CD4-positive, alpha-beta memory T cell (primary cell): Measurements from ENCODE around the gene RBM25. TPM values are rescaled to one million over a fixed set of nuclear protein-coding genes. Genes with fewer than 3 reads are reported as not detected.

Experiments used
- CTCF ChIA-PET: fragments of 350-600 bp; sonication (Branson Sonifier 250); formaldehyde crosslinking; loops from one replicate; lab custom pipeline; 2021; ENCODE audit warnings: inconsistent platforms; ENCODE audit not compliant: partially characterized antibody; lab: Charles Lee
- POLR2A ChIA-PET: fragments of 350-600 bp; sonication (Branson Sonifier 250); formaldehyde crosslinking; loops from one replicate; lab custom pipeline; 2021; ENCODE audit not compliant: partially characterized antibody; lab: Charles Lee
- DNase-seq, 5 donors: peaks; one replicate each; pipeline versions ENCODE4 v3.0.0 to v3.0.0-alpha.2; 2020 to 2022; ENCODE audit warnings: mixed read lengths in 1 of 5
- H3K27ac ChIP-seq: one replicate; pipeline ENCODE4 v1.7.0; 2013; ENCODE audit warnings: low read depth, low read length
- H3K27me3 ChIP-seq: 2 replicates; pipeline ENCODE4 v1.7.0; 2013; ENCODE audit warnings: mild to moderate bottlenecking, low read length, moderate library complexity; ENCODE audit not compliant: insufficient read depth
- H3K36me3 ChIP-seq: 2 replicates; pipeline ENCODE4 v1.7.0; 2013; ENCODE audit warnings: mild to moderate bottlenecking, low read length, moderate library complexity; ENCODE audit not compliant: insufficient read depth
- H3K4me1 ChIP-seq: 2 replicates; pipeline ENCODE4 v1.7.0; 2013; ENCODE audit warnings: mild to moderate bottlenecking, low read length, moderate library complexity; ENCODE audit not compliant: insufficient read depth
- H3K4me3 ChIP-seq, 2 donors: one replicate each; pipeline ENCODE4 v1.7.0; 2013; ENCODE audit warnings: low read length in 2 of 2, mild to moderate bottlenecking in 1 of 2
- H3K9me3 ChIP-seq, 2 donors: one replicate each; pipeline ENCODE4 v1.7.0; 2013; ENCODE audit warnings: low read length in 2 of 2, control low read depth in 1 of 2; ENCODE audit not compliant: control insufficient read depth in 1 of 2
- H3K27ac Mint-ChIP-seq, 7 donors: one replicate each; pipeline ENCODE4 v1.8.0; 2020 to 2021; ENCODE audit warnings: mixed read lengths in 7 of 7, mild to moderate bottlenecking in 6 of 7, inconsistent platforms in 3 of 7, moderate library complexity in 3 of 7
- H3K27me3 Mint-ChIP-seq, 2 donors: one replicate each; pipeline ENCODE4 v1.8.0; 2020 to 2021; ENCODE audit warnings: mixed read lengths in 2 of 2
- H3K36me3 Mint-ChIP-seq, 2 donors: one replicate each; pipeline ENCODE4 v1.8.0; 2020 to 2021; ENCODE audit warnings: mixed read lengths in 2 of 2, inconsistent platforms in 1 of 2, mild to moderate bottlenecking in 1 of 2
- H3K4me1 Mint-ChIP-seq, 4 donors: one replicate each; pipeline ENCODE4 v1.8.0; 2020 to 2021; ENCODE audit warnings: mixed read lengths in 4 of 4, mild to moderate bottlenecking in 1 of 4
- H3K4me3 Mint-ChIP-seq, 8 donors: one replicate each; pipeline ENCODE4 v1.8.0; 2020 to 2021; ENCODE audit warnings: mixed read lengths in 8 of 8, mild to moderate bottlenecking in 7 of 8, moderate library complexity in 6 of 8, inconsistent platforms in 3 of 8
- H3K9me3 Mint-ChIP-seq, 8 donors: one replicate each; pipeline ENCODE4 v1.8.0; 2020 to 2021; ENCODE audit warnings: mixed read lengths in 8 of 8, mild to moderate bottlenecking in 5 of 8, inconsistent platforms in 3 of 8, moderate library complexity in 1 of 8
- intact Hi-C: fragments of 100-400 bp; cut with micrococcal nuclease; formaldehyde crosslinking; loops from one replicate; pipeline ENCODE4 v1.15.1; 2023
- polyA plus RNA-seq, 2 donors: library from polyadenylated mRNA; unstranded; fragments of 300-500 nt; fragmentation: Illumina TruSeq; gene quantifications; one replicate each; pipeline ENCODE4 v1.2.3, GENCODE V29; 2021
- total RNA-seq, 2 experiments: library from RNA; stranded (reverse); gene quantifications; one replicate each; pipeline ENCODE4 v1.2.3, GENCODE V29; 2021

Gene RBM25
- total and polyA plus RNA-seq, 4 experiments from 2014 or later, result 28.1 to 149 (median 103) TPM

DNA sequence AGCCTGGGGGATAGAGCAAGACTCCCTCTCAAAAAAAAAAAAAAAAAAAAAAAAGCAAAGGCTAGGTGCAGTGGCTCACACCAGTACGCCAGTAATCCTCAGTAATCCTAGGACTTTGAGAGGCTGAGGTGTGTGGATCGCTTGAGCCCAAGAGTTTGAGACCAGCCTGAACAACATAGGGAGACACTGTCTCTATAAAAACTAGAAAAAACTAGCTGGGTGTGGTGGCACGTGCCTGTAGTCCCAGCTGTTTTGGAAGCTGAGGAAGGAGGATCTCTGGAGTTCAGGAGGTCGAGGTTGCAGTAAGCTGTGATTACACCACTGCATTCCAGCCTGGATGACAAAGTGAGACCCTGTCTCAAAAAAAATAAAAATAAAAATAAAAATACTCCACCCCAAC is 8.9 kb upstream of the RBM25 start:
- Histone ChIP-seq H3K27ac (no peak overlapping the region), H3K4me3 (no peak overlapping the region), H3K27me3 (no peaks in the 10 kb centered on the region), H3K36me3 (no peaks in the 10 kb centered on the region), H3K9me3 (no peaks in the 10 kb centered on the region), H3K4me1 (no peaks in the 10 kb centered on the region)
- CTCF ChIA-PET, result interaction anchor here (0.7 kb wide), 2 partner anchors 27 to 1750 kb away, joined by 4 read pairs; no protein-coding TSS in a partner anchor
- Mint-ChIP-seq H3K4me3 (no peak overlapping the region), H3K36me3 (no peaks in the 10 kb centered on the region), H3K27me3 (no peaks in the 10 kb centered on the region), H3K9me3 (no peaks in the 10 kb centered on the region), H3K27ac (no peak overlapping the region), H3K4me1 (peaks cover 0 to 1% (median 0%) of the 10 kb centered on the region in 4 donors)
- POLR2A ChIA-PET, result interaction anchor here (0.7 to 1.6 kb wide), 2 partner anchors 9 kb away, joined by 3 to 7 read pairs; partner anchors contain the start of gene RBM25
- no peak for DNase-seq
- intact Hi-C loops, result no loop called here

DNA sequence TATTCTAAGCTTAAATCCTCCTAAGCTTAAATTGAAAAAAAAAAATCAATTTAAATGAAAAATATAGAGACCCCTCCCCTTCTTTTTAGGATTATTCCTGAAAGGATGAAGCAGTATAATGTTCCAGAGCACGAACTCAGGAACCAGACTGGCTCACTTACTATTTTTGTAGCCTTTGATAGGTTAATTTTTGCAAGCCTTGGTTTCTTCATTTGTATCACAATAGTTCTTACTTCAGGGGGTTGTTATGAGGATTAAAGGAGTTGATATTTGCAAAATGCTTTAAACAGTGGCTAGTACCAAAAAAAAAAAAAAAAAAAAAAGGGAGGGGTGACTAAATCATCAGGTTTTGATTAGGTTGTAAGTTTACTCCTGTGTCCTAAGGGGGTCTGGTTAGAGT is 3.1 kb upstream of the RBM25 start:
- no peaks in the 10 kb centered on the region for H3K27me3 ChIP-seq
- H3K4me1 ChIP-seq, result peaks cover 21% of the 10 kb centered on the region
- peak overlapping the region in 1 of 7 donors; percentile 46 for H3K27ac Mint-ChIP-seq
- H3K9me3 ChIP-seq, result no peaks in the 10 kb centered on the region
- H3K9me3 Mint-ChIP-seq, result no peaks in the 10 kb centered on the region
- CTCF ChIA-PET, result no interaction called here
- no peaks in the 10 kb centered on the region for H3K36me3 ChIP-seq
- H3K27ac ChIP-seq, result no peak overlapping the region
- H3K36me3 Mint-ChIP-seq, result peaks cover 0 to 7% of the 10 kb centered on the region in 2 donors
- POLR2A ChIA-PET, result no interaction called here
- H3K4me1 Mint-ChIP-seq, result peaks cover 8 to 19% (median 9%) of the 10 kb centered on the region in 4 donors
- H3K4me3 Mint-ChIP-seq, result peak overlapping the region in 1 of 8 donors; percentile 33
- DNase-seq, result no peak
- intact Hi-C loops, result loop anchor here (5.0 to 10.0 kb wide), 2 partner anchors 400 to 1247 kb away; partner anchors contain the start of genes ABCD4 and NUMB
- no peaks in the 10 kb centered on the region for H3K27me3 Mint-ChIP-seq
- H3K4me3 ChIP-seq, result no peak overlapping the region

DNA sequence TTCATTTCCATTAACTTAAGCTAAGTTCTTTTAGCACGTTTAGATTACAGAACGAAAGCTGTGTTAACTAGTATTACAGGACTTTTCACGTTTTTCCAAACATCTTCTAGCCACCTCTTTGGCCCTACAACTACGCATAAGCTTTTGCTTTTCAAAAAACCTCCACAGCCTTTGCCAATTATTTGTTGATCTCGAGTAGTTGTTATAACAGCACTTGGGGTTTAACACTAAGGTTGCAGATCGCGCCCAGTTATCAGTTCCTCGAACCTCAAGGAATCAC is 450 bp upstream of the RBM25 start:
- Mint-ChIP-seq H3K4me1 (peaks cover 21 to 44% (median 27%) of the 10 kb centered on the region in 4 donors), H3K36me3 (peaks cover 0 to 25% of the 10 kb centered on the region in 2 donors), H3K9me3 (no peaks in the 10 kb centered on the region), H3K27ac (no peak overlapping the region), H3K27me3 (no peaks in the 10 kb centered on the region), H3K4me3 (no peak overlapping the region)
- Histone ChIP-seq H3K27me3 (no peaks in the 10 kb centered on the region), H3K36me3 (peaks cover 4% of the 10 kb centered on the region), H3K4me3 (peak overlapping the region; percentile 59 to 71), H3K27ac (peak overlapping the region; percentile 90), H3K4me1 (peaks cover 45% of the 10 kb centered on the region), H3K9me3 (no peaks in the 10 kb centered on the region)
- ChIA-PET CTCF (interaction anchor here (1.4 to 2.3 kb wide), 2 partner anchors 31 to 34 kb away, joined by 4 to 10 read pairs; partner anchors contain the start of gene ZFYVE1), POLR2A (interaction anchor here (0.7 to 3.8 kb wide), 18 partner anchors 8 to 1705 kb away, joined by 3 to 88 read pairs (median 6); partner anchors contain the start of genes ACOT4, ACOT6, COQ6 and FAM161B)
- no peak for DNase-seq
- intact Hi-C loops, result loop anchor here (1.0 to 10.0 kb wide), 5 partner anchors 31 to 1244 kb away; partner anchors contain the start of genes ABCD4, DCAF4, NUMB and PSEN1

DNA sequence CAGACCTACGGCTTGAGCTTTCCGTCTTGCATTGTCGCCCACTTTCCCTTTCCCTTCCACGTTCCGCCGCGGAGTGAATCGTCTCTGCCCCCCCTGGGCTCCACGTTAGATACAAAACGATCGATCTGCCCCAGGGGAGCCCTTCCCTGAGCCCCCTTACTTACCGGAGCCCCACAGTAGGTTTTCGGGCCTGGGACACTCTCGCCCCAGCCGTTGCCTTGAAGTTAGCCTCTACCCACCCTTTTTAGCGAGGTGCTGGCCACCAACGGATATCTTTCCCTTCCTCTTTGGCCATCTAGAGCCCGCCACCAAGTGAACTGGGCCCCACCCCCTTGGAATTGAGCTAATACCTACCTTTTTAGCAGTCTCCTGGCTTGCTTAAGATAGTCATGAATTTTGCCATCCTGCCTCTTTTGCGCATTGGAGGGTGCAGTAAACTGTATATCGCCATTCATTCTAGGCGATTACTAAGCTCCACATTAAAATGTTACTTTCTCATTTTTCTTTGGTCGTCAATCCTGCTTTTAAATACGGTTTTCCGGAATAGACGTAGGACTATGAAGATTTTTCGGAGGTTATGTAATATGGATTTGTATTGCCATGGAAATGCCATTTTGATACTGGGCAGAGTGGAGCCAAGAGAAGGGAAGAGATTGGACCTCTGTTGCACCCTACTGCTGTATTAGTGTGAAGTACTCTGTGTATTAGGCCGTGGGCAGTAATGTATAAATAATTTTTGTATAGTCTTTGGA is 764 bp downstream of the RBM25 start:
- Mint-ChIP-seq H3K27ac (no peak overlapping the region), H3K4me3 (no peak overlapping the region), H3K4me1 (peaks cover 29 to 55% (median 35%) of the 10 kb centered on the region in 4 donors), H3K27me3 (no peaks in the 10 kb centered on the region), H3K9me3 (no peaks in the 10 kb centered on the region), H3K36me3 (peaks cover 9 to 35% of the 10 kb centered on the region in 2 donors)
- Histone ChIP-seq H3K4me1 (peaks cover 55% of the 10 kb centered on the region), H3K27ac (peak overlapping the region; percentile 90), H3K27me3 (no peaks in the 10 kb centered on the region), H3K9me3 (no peaks in the 10 kb centered on the region), H3K36me3 (peaks cover 10% of the 10 kb centered on the region), H3K4me3 (peak overlapping the region; percentile 71 to 77)
- CTCF ChIA-PET, result interaction anchor here (1.4 to 2.3 kb wide), 3 partner anchors 32 to 77 kb away, joined by 4 to 10 read pairs (median 5); partner anchors contain the start of genes PSEN1 and ZFYVE1
- intact Hi-C loops, result loop anchor here (1.0 to 10.0 kb wide), 5 partner anchors 32 to 1243 kb away; partner anchors contain the start of genes ABCD4, DCAF4, NUMB and PSEN1
- DNase-seq, result no peak
- POLR2A ChIA-PET, result interaction anchor here (0.7 to 3.8 kb wide), 23 partner anchors 9 to 1704 kb away, joined by 3 to 88 read pairs (median 4); partner anchors contain the start of genes ACOT4, ACOT6, COQ6 and FAM161B

DNA sequence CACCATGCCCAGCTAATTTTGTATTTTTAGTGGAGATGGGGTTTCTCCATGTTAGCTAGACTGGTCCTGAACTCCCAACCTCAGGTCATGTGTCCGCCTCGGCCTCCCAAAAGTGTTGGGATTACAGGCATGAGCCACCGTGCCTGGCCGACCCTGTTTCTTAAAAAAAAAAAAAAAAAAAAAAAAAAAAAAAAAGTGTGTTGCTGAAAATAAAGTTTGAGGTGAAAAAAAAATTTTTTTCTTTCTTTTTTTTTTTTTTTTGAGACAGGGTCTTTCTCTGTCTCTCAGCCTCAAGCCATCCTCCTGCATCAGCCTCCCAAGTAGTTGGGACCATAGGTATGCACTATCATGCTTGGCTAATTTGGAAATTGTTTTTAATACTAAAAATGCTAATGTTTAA is 11.3 kb downstream of the RBM25 start:
- H3K27ac ChIP-seq, result no peak overlapping the region
- Mint-ChIP-seq H3K36me3 (peaks cover 21 to 35% of the 10 kb centered on the region in 2 donors), H3K27ac (peak overlapping the region in 2 of 7 donors; percentile 46 to 57), H3K27me3 (no peaks in the 10 kb centered on the region), H3K4me3 (peak overlapping the region in 1 of 8 donors; percentile 44), H3K9me3 (no peaks in the 10 kb centered on the region), H3K4me1 (peaks cover 14 to 71% (median 38%) of the 10 kb centered on the region in 4 donors)
- intact Hi-C loops, result no loop called here
- CTCF ChIA-PET, result no interaction called here
- peaks cover 39% of the 10 kb centered on the region for H3K4me1 ChIP-seq
- no peaks in the 10 kb centered on the region for H3K27me3 ChIP-seq
- H3K4me3 ChIP-seq, result no peak overlapping the region
- H3K36me3 ChIP-seq, result peaks cover 27% of the 10 kb centered on the region
- no peak for DNase-seq
- H3K9me3 ChIP-seq, result no peaks in the 10 kb centered on the region
- POLR2A ChIA-PET, result interaction anchor here (1.9 kb wide), 1 partner anchor 11 kb away, joined by 5 read pairs; the partner anchor contains the start of gene RBM25

DNA sequence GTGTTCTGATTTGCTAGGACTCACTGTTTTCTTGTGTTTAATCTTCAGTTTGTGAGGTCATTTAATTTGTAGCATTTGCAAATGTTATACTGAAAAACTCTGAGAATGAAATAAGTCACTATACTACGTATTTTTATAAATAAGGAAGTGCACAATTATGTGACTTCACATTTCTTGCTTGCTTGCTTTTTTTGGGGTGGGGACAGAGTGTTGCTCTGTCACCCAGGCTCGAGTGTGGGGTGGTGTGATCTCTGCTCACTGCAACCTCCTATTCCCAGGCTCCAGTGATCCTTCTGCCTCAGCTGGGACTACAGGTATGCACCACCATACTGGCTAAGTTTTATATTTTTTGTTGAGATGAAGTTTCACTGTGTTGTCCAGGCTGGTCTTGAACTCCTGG is 32.7 kb downstream of the RBM25 start:
- no peaks in the 10 kb centered on the region for H3K4me1 ChIP-seq
- no peak for DNase-seq
- H3K27ac Mint-ChIP-seq, result peak overlapping the region in 1 of 7 donors; percentile 47
- POLR2A ChIA-PET, result no interaction called here
- no peaks in the 10 kb centered on the region for H3K9me3 ChIP-seq
- H3K9me3 Mint-ChIP-seq, result no peaks in the 10 kb centered on the region
- CTCF ChIA-PET, result no interaction called here
- peaks cover 5 to 14% (median 8%) of the 10 kb centered on the region in 4 donors for H3K4me1 Mint-ChIP-seq
- H3K4me3 ChIP-seq, result no peak overlapping the region
- H3K27ac ChIP-seq, result no peak overlapping the region
- intact Hi-C loops, result no loop called here
- H3K27me3 Mint-ChIP-seq, result no peaks in the 10 kb centered on the region
- peaks cover 39% of the 10 kb centered on the region for H3K36me3 ChIP-seq
- no peaks in the 10 kb centered on the region for H3K27me3 ChIP-seq
- H3K36me3 Mint-ChIP-seq, result peaks cover 27 to 60% of the 10 kb centered on the region in 2 donors
- H3K4me3 Mint-ChIP-seq, result no peak overlapping the region

DNA sequence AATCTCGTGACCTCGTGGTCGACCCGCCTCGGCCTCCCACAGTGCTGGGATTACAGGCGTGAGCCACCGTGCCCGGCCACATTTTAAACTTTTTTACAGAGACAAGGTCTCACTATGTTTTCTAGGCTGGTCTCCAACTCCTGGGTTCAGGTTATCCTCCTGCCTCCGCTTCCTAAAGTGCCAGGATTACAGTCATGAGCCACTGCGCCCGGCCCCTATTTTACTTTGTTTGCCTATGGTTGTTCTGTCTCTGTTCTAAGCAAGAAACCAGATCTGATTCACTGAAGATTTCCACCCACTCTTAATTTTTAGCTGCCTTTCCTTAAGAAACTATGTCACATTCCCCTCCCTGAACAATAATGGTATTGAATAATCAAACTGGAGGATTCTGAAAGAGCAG is 39.1 kb downstream of the RBM25 start:
- Histone ChIP-seq H3K4me3 (no peak overlapping the region), H3K4me1 (no peaks in the 10 kb centered on the region), H3K36me3 (peaks cover 51% of the 10 kb centered on the region), H3K27ac (no peak overlapping the region), H3K27me3 (no peaks in the 10 kb centered on the region), H3K9me3 (no peaks in the 10 kb centered on the region)
- Mint-ChIP-seq H3K36me3 (peaks cover 44 to 65% of the 10 kb centered on the region in 2 donors), H3K4me1 (peaks cover 0 to 8% (median 3%) of the 10 kb centered on the region in 4 donors), H3K27ac (no peak overlapping the region), H3K27me3 (no peaks in the 10 kb centered on the region), H3K4me3 (no peak overlapping the region), H3K9me3 (no peaks in the 10 kb centered on the region)
- intact Hi-C loops, result no loop called here
- DNase-seq, result no peak
- ChIA-PET CTCF (no interaction called here), POLR2A (no interaction called here)
